ENCODE measurements around the gene GDPD4. TPM values are rescaled to one million over a fixed set of nuclear protein-coding genes. Genes with fewer than 3 reads are reported as not detected.

The GDPD4 gene
- total RNA-seq, 4 donors from 2014 or later, result not detected

DNA sequence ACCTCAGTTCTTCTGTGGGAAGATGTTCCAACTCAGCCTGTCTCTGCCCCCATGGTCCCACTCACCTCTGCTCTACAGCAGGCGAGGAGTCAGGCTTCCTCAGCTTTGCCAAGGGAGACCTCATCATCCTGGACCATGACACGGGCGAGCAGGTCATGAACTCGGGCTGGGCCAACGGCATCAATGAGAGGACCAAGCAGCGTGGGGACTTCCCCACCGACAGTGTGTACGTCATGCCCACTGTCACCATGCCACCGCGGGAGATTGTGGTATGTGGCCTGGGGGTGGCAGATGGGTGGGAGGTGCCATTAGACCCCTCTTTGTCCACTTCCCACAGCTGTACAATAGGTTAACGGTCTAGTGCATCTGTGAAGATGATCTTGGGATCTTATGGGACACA is 100.1 kb downstream of the GDPD4 start:
- Histone ChIP-seq H3K4me1 (no peaks in the 10 kb centered on the region), H3K9me3 (no peaks in the 10 kb centered on the region), H3K36me3 (no peaks in the 10 kb centered on the region), H3K27ac (no peak overlapping the region), H3K27me3 (no peaks in the 10 kb centered on the region), H3K4me3 (no peak overlapping the region)
- 97% methylated on average over 6 of the region's 11 CpGs; no CpG with 5 or more reads in 1 of the 2 donors for WGBS, 2 donors (ENCODE audit: low coverage in 1 of 2)
- no peak for ATAC-seq
- no peak for TF ChIP-seq POLR2A (IDR thresholded peaks at IDR 0.05)
- TF ChIP-seq POLR2AphosphoS5 (IDR thresholded peaks at IDR 0.05), result no peak
- no peak for TF ChIP-seq EP300 (IDR thresholded peaks at IDR 0.05)
- TF ChIP-seq, protein P1, sequence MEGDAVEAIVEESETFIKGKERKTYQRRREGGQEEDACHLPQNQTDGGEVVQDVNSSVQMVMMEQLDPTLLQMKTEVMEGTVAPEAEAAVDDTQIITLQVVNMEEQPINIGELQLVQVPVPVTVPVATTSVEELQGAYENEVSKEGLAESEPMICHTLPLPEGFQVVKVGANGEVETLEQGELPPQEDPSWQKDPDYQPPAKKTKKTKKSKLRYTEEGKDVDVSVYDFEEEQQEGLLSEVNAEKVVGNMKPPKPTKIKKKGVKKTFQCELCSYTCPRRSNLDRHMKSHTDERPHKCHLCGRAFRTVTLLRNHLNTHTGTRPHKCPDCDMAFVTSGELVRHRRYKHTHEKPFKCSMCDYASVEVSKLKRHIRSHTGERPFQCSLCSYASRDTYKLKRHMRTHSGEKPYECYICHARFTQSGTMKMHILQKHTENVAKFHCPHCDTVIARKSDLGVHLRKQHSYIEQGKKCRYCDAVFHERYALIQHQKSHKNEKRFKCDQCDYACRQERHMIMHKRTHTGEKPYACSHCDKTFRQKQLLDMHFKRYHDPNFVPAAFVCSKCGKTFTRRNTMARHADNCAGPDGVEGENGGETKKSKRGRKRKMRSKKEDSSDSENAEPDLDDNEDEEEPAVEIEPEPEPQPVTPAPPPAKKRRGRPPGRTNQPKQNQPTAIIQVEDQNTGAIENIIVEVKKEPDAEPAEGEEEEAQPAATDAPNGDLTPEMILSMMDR (IDR thresholded peaks at IDR 0.05), result no peak

DNA sequence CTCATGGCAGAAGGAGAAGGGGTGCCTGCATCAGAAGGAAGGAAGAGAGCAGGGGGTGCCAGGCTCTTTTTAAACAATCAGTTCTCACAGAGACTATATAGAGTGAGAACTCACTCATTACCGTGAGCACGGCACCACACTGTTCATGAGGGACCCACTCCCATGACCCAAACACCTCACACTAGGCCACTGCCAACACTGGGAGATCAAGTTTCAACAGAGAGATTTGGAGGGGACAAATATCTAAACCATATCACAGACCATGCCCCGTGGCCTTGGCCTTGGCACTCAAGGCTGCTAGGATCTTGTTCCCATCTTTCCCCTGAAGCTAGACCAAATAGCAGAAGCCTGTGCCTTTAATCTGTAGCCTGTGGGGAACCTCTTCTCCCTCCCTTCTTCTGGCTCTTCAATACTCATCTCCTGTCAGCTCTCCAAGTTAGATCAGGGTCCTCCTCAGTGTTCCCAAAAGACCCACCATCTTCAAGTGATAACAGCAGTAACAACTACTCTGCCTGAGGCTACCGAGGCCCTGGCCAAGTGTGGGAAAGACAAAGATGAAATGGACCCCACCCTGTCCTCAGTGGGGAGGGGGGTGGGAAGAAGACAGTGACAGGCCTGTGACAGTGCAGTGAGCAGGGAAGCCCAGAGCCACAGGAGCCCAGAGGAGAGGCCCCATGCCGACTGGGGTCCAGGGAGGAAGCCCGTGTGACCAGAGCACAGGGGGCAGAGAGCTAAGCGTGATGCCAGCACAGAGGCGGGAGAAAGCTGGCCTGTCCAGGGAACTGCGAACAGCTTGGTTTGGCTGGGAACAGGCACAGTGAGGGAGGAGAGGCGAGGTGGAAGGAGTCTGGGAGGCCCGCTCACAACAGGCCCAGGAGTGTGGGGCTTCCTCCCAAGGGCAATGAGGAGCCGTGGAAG is 100.9 kb downstream of the GDPD4 start:
- Histone ChIP-seq H3K36me3 (no peaks in the 10 kb centered on the region), H3K4me3 (no peak overlapping the region), H3K4me1 (no peaks in the 10 kb centered on the region), H3K9me3 (no peaks in the 10 kb centered on the region), H3K27me3 (no peaks in the 10 kb centered on the region), H3K27ac (no peak overlapping the region)
- no peak for ATAC-seq
- WGBS, 2 donors (ENCODE audit: low coverage in 1 of 2), result 67 to 81% methylated on average over 8 to 10 of the region's 12 CpGs
- TF ChIP-seq, protein P1 (IDR thresholded peaks at IDR 0.05), result no peak
- TF ChIP-seq EP300 (IDR thresholded peaks at IDR 0.05) (no peak), POLR2A (IDR thresholded peaks at IDR 0.05) (no peak), POLR2AphosphoS5 (IDR thresholded peaks at IDR 0.05) (no peak)

DNA sequence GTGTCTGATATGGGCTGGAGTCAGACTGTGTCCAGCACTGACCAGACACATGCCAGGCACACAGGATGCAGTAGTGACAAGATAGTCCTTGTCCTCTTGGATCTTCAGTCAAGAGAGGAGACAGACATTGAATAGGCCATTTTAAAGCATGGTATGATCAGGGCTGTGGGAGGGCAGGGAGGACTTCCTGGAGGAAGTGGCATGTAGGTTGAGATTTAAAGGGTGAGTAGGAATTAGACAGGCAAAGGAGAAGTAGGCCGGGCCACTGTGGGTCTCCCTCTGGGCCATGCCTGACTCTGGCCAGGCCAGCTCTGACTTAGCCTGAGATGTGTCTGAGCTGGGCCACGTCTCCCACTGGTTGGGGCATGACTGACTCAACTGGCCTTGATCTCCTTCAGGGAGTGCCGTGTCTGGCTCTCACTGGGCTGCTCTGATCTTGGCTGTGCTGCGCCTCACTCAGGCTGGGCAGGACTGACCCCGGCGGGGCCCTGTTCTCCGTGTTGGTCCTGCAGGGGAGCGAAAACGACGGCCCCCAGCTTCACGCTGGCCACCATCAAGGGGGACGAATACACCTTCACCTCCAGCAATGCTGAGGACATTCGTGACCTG is 102.2 kb downstream of the GDPD4 start:
- TF ChIP-seq EP300 (IDR thresholded peaks at IDR 0.05), result no peak
- TF ChIP-seq, protein P1 (IDR thresholded peaks at IDR 0.05), result no peak
- TF ChIP-seq POLR2AphosphoS5 (IDR thresholded peaks at IDR 0.05), result no peak
- TF ChIP-seq POLR2A (IDR thresholded peaks at IDR 0.05), result no peak
- Histone ChIP-seq H3K36me3 (peaks cover 0 to under 1% of the 10 kb centered on the region in 2 donors), H3K4me3 (no peak overlapping the region), H3K4me1 (no peaks in the 10 kb centered on the region), H3K9me3 (no peaks in the 10 kb centered on the region), H3K27ac (no peak overlapping the region), H3K27me3 (peaks cover 2% of the 10 kb centered on the region)
- 89% methylated on average over 3 of the region's 13 CpGs; no CpG with 5 or more reads in 1 of the 2 donors for WGBS, 2 donors (ENCODE audit: low coverage in 1 of 2)
- no peak for ATAC-seq

DNA sequence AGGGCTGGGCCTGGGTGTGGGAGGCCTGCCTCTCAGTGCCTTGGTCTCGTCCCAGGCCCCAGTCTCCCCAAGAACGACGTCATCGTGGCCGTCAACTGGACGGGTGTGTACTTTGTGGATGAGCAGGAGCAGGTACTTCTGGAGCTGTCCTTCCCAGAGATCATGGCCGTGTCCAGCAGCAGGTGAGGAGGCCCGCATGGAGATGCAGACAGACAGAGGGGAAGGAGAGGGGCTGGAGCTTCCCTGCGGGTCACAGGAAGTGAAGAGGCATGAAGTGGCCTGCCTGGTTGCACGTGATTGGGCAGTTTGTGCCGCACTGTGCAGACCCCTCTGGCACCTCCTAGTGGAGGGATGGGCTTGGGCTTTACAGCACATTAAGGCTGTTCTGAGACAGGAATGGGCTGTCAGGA is 103.0 kb downstream of the GDPD4 start:
- WGBS, 2 donors (ENCODE audit: low coverage in 1 of 2), result 79 to 83% methylated on average over 1 to 7 of the region's 11 CpGs
- ATAC-seq, result no peak
- Histone ChIP-seq H3K4me3 (no peak overlapping the region), H3K4me1 (no peaks in the 10 kb centered on the region), H3K27ac (no peak overlapping the region), H3K36me3 (peaks cover 0 to 4% of the 10 kb centered on the region in 2 donors), H3K27me3 (peaks cover 4% of the 10 kb centered on the region), H3K9me3 (no peaks in the 10 kb centered on the region)
- TF ChIP-seq POLR2A (IDR thresholded peaks at IDR 0.05) (no peak), EP300 (IDR thresholded peaks at IDR 0.05) (no peak), POLR2AphosphoS5 (IDR thresholded peaks at IDR 0.05) (no peak)
- TF ChIP-seq, protein P1 (IDR thresholded peaks at IDR 0.05), result no peak
